Right ventricle myocardium inferior (tissue), 1 donor: ENCODE results near the gene ZFAND2A. TPM values are rescaled to one million over a fixed set of nuclear protein-coding genes. Genes with fewer than 3 reads are reported as not detected.
"Not testable (repeated sequence)": the region's sequence is repeated elsewhere in the genome, so short reads cannot be mapped to it uniquely, and the experiment has no call there.

ENCODE experiments used
- ATAC-seq: fragments of 200-7000 bp; cut with Tn5 transposase; one replicate; pipeline ENCODE4 v1.9.1; 2020; ENCODE audit warnings: mild to moderate bottlenecking, moderate library complexity
- DNase-seq: peaks from one replicate; pipeline ENCODE4 v3.0.0; 2021; ENCODE audit errors: missing footprints
- intact Hi-C: fragments of 100-400 bp; cut with DNase I; formaldehyde crosslinking; loops from one replicate; pipeline ENCODE4 v1.11.0; 2022
- total RNA-seq: library from RNA; stranded (reverse); fragmentation: NEBNext Ultra II Directional; extraction: Animal tissue kit (Norgen Biotek cat#: 25700); gene quantifications from one replicate; pipeline ENCODE4 v1.2.1, GENCODE V29; 2021
- donor health status: DM: no; HTN: yes; CAD: no; lungs with severe emphysema.

ZFAND2A gene
- total RNA-seq, 1 donor from 2014 or later: 5.9 TPM

GRCh38 chr7:1134951-1135350 is 25.0 kb downstream of the ZFAND2A start:
- DNase-seq (no peak), ATAC-seq (no peak)
- intact Hi-C loops: no loop called here

GRCh38 chr7:1131471-1132265 is 28.3 kb downstream of the ZFAND2A start:
- intact Hi-C loops: no loop called here
- ATAC-seq (no peak), DNase-seq (no peak)

GRCh38 chr7:1130021-1130990 is 29.7 kb downstream of the ZFAND2A start:
- no peak for ATAC-seq
- DNase-seq: no peak

GRCh38 chr7:1129431-1129830 is 30.6 kb downstream of the ZFAND2A start:
- intact Hi-C loops: no loop called here
- no peak for ATAC-seq
- DNase-seq: no peak

More at GRCh38 chr7:1130021-1130990, 29.7 kb downstream of the ZFAND2A start:
- intact Hi-C loops: no loop called here

- intact Hi-C loops: no loop called here
- DNase-seq (no peak), ATAC-seq (no peak)
These were observed 33.0 kb downstream of the ZFAND2A start for GRCh38 chr7:1127001-1127400.

- no peak for DNase-seq
- ATAC-seq: no peak
- intact Hi-C loops: no loop called here
These were observed 34.4 kb downstream of the ZFAND2A start for GRCh38 chr7:1125603-1125969.

GRCh38 chr7:1124816-1125602 is 35.0 kb downstream of the ZFAND2A start:
- ATAC-seq: peak; percentile 45
- intact Hi-C loops: no loop called here
- no peak for DNase-seq

GRCh38 chr7:1124164-1124563 is 35.8 kb downstream of the ZFAND2A start:
- intact Hi-C loops: no loop called here
- ATAC-seq (peak; percentile 32), DNase-seq (no peak)

GRCh38 chr7:1123715-1124114 is 36.3 kb downstream of the ZFAND2A start:
- intact Hi-C loops: no loop called here
- DNase-seq (peak; percentile 88), ATAC-seq (peak; percentile 94)

GRCh38 chr7:1122832-1123501 is 37.0 kb downstream of the ZFAND2A start:
- DNase-seq: no peak
- ATAC-seq: peak; percentile 43
- intact Hi-C loops: no loop called here

- ATAC-seq (no peak), DNase-seq (no peak)
- intact Hi-C loops: no loop called here
These were observed 37.8 kb downstream of the ZFAND2A start for GRCh38 chr7:1121886-1122831.

- no peak for ATAC-seq
- DNase-seq: no peak
- intact Hi-C loops: no loop called here
These were observed 38.5 kb downstream of the ZFAND2A start for GRCh38 chr7:1121476-1121875.

- ATAC-seq (no peak), DNase-seq (no peak)
- intact Hi-C loops: no loop called here
These were observed 39.2 kb downstream of the ZFAND2A start for GRCh38 chr7:1120791-1121190.

- no peak for DNase-seq
- no peak for ATAC-seq
- intact Hi-C loops: no loop called here
These were observed 40.8 kb downstream of the ZFAND2A start for GRCh38 chr7:1119201-1119600.

- no peak for DNase-seq
- no peak for ATAC-seq
- intact Hi-C loops: no loop called here
These were observed 42.6 kb downstream of the ZFAND2A start for GRCh38 chr7:1117321-1117928.

- ATAC-seq, intact Hi-C loops, DNase-seq: not testable (repeated sequence)
These were observed 43.5 kb downstream of the ZFAND2A start for GRCh38 chr7:1116383-1117008.
